HCT116 (cell line): ENCODE data around the gene NFASC. TPM values are rescaled to one million over a fixed set of nuclear protein-coding genes. Genes with fewer than 3 reads are reported as not detected.

Experiments
- ATAC-seq: fragments of 200-7000 bp; cut with Tn5 transposase; 2 replicates; pipeline ENCODE4 v1.9.1; 2020; ENCODE audit warnings: mild to moderate bottlenecking, moderate library complexity
- BruUV-seq: library from RNA; stranded (reverse); fragments of 400-500 nt; replicated peaks from 2 replicates; lab custom pipeline; 2021; lab: Mats Ljungman, UMichigan
- CTCF ChIA-PET: fragments of 300-600 bp; sonication (Branson Sonifier 250); formaldehyde crosslinking; loops from one replicate; lab custom pipeline; 2021; ENCODE audit warnings: antibody characterized with exemption; lab: Charles Lee
- POLR2A ChIA-PET: fragments of 300-600, 350-600 bp; sonication (Branson Sonifier 250); formaldehyde crosslinking; loops from one replicate; lab custom pipeline; 2021; ENCODE audit warnings: antibody characterized with exemption; lab: Charles Lee
- RAD21 ChIA-PET, 2 experiments: fragments of 300-600 bp; sonication (Branson Sonifier 250); formaldehyde crosslinking; loops; one replicate each; lab custom pipeline; 2023; ENCODE audit warnings: low total read pairs in 2 of 2; ENCODE audit not compliant: uncharacterized antibody in 2 of 2, unreplicated experiment in 2 of 2, low non-redundant PET in 1 of 2; lab: Charles Lee
- DNase-seq: peaks from one replicate; pipeline ENCODE4 v3.0.0-alpha.2; 2010; ENCODE audit warnings: low read depth, low spot score
- H2AFZ ChIP-seq: fragments of 200-600 bp; shearing (Covaris generic), sonication (generic); 2 replicates; pipeline ENCODE4 v1.6.1; 2017; ENCODE audit warnings: low read depth, mixed run types, mixed read lengths, antibody characterized with exemption, low read length; ENCODE audit not compliant: poor library complexity, severe bottlenecking
- H3K27ac ChIP-seq: 2 replicates; pipeline ENCODE4 v1.5.1; 2012; ENCODE audit warnings: low read depth, low read length
- H3K27me3 ChIP-seq: fragments of 200-600 bp; sonication (generic); 2 replicates; pipeline ENCODE4 v1.6.1; 2016; ENCODE audit warnings: mixed run types, low read length, mixed read lengths; ENCODE audit not compliant: insufficient read depth
- H3K36me3 ChIP-seq, 2 experiments: fragments of 200-500 bp in 1 of 2; fragments of 200-600 bp in 1 of 2; sonication (Bioruptor generic) in 1 of 2; sonication (generic) in 1 of 2; 2 replicates each; pipeline versions ENCODE4 v1.5.1 to v1.6.1; 2014 to 2016; ENCODE audit warnings: low read length in 2 of 2, inconsistent platforms in 1 of 2, mixed read lengths in 1 of 2, mixed run types in 1 of 2; ENCODE audit not compliant: insufficient read depth in 2 of 2, control insufficient read depth in 1 of 2
- H3K4me1 ChIP-seq, 2 experiments: fragments of 200-600 bp in 1 of 2; sonication (generic) in 1 of 2; 2 replicates each; pipeline versions ENCODE4 v1.5.1 to v1.6.1; 2012 to 2017; ENCODE audit warnings: low read length in 2 of 2, inconsistent platforms in 1 of 2, mild to moderate bottlenecking in 1 of 2, mixed read lengths in 1 of 2, mixed run types in 1 of 2, moderate library complexity in 1 of 2; ENCODE audit not compliant: insufficient read depth in 2 of 2, control insufficient read depth in 1 of 2
- H3K4me2 ChIP-seq: fragments of 200-600 bp; sonication (generic); 2 replicates; pipeline ENCODE4 v1.6.1; 2017; ENCODE audit warnings: mixed run types, low read length, mixed read lengths
- H3K4me3 ChIP-seq, 2 experiments: fragments of 200-600 bp in 1 of 2; sonication (generic) in 1 of 2; replicated peaks in 1 of 2; 2 replicates each; pipeline ENCODE4 v1.5.1; 2011 to 2016; ENCODE audit warnings: low read length in 2 of 2, control low read depth in 1 of 2, low read depth in 1 of 2, mild to moderate bottlenecking in 1 of 2, mixed read lengths in 1 of 2, mixed run types in 1 of 2
- H3K79me2 ChIP-seq: fragments of 200-600 bp; sonication (generic); 2 replicates; pipeline ENCODE4 v1.6.1; 2017; ENCODE audit warnings: mild to moderate bottlenecking, mixed run types, low read length, moderate library complexity, mixed read lengths; ENCODE audit not compliant: insufficient read depth
- H3K9ac ChIP-seq: fragments of 200-600 bp; sonication (generic); 2 replicates; pipeline ENCODE4 v1.6.1; 2016; ENCODE audit warnings: low read length, mixed read lengths
- H3K9me2 ChIP-seq: fragments of 200-600 bp; sonication (generic), shearing (Covaris generic); 2 replicates; pipeline ENCODE4 v1.6.1; 2017; ENCODE audit warnings: mixed run types, mild to moderate bottlenecking, moderate library complexity; ENCODE audit not compliant: insufficient read depth
- H3K9me3 ChIP-seq, 2 experiments: fragments of 200-500 bp in 1 of 2; fragments of 200-600 bp in 1 of 2; sonication (Bioruptor generic) in 1 of 2; sonication (generic) in 1 of 2; 2 replicates each; pipeline ENCODE4 v1.6.1; 2014 to 2017; ENCODE audit warnings: low read length in 2 of 2, mixed read lengths in 2 of 2, inconsistent platforms in 1 of 2, low read depth in 1 of 2, mild to moderate bottlenecking in 1 of 2, mixed run types in 1 of 2, moderate library complexity in 1 of 2; ENCODE audit not compliant: control insufficient read depth in 1 of 2, insufficient read depth in 1 of 2
- H4K20me1 ChIP-seq: fragments of 200-600 bp; sonication (generic), shearing (Covaris generic); 2 replicates; pipeline ENCODE4 v1.6.1; 2017; ENCODE audit warnings: mixed run types, mild to moderate bottlenecking, moderate library complexity; ENCODE audit not compliant: insufficient read depth
- CTCF ChIP-seq, 3 experiments: fragments of 200-600 bp in 1 of 3; sonication (generic) in 1 of 3; IDR thresholded peaks in 2 of 3; conservative IDR thresholded peaks in 1 of 3; 2 replicates each; pipeline ENCODE4 v1.5.1; 2012 to 2017; ENCODE audit warnings: low read depth in 2 of 3, low read length in 2 of 3, antibody characterized with exemption in 1 of 3, borderline replicate concordance in 1 of 3, control low read depth in 1 of 3, mild to moderate bottlenecking in 1 of 3, mixed read lengths in 1 of 3, mixed run types in 1 of 3, moderate library complexity in 1 of 3; ENCODE audit not compliant: insufficient read depth in 1 of 3
- EZH2phosphoT487 ChIP-seq: fragments of 200-600 bp; IDR thresholded peaks from 2 replicates; pipeline ENCODE4 v1.6.1; 2018; ENCODE audit warnings: antibody characterized with exemption, borderline replicate concordance
- JUND ChIP-seq: IDR thresholded peaks from 2 replicates; pipeline ENCODE4 v1.6.1; 2012
- POLR2A ChIP-seq: IDR thresholded peaks from 2 replicates; pipeline ENCODE4 v1.7.0; 2011; ENCODE audit warnings: borderline replicate concordance; ENCODE audit not compliant: insufficient read depth, insufficient read length; ENCODE audit errors: extremely low read depth
- intact Hi-C: fragments of 100-400 bp; cut with micrococcal nuclease; formaldehyde crosslinking; loops from 2 replicates; pipeline ENCODE4 v1.10.0; 2022
- total RNA-seq: library from RNA; stranded (reverse); gene quantifications from one replicate; pipeline ENCODE4 v1.2.1, GENCODE V29; 2021; ENCODE audit not compliant: unreplicated experiment

The NFASC gene
- total RNA-seq, 1 experiment from 2014 or later = 0.57 TPM

- peak overlapping the region in 1 of 2 experiments; percentile 24; a peak in 2 of 4 replicates for H3K4me3 ChIP-seq
- BruUV-seq = no TSS peak
- no peaks in the 10 kb centered on the region for H3K36me3 ChIP-seq
- no peak for TF ChIP-seq POLR2A
- ATAC-seq (peak; percentile 88), DNase-seq (no peak)
- no peak overlapping the region for H3K9ac ChIP-seq
- ChIA-PET CTCF (interaction anchor here (1.3 to 1.9 kb wide), 2 partner anchors 113 to 114 kb away, joined by 4 to 5 read pairs; no protein-coding TSS in a partner anchor), RAD21 (no interaction called here), POLR2A (no interaction called here)
- H3K9me2 ChIP-seq = no peaks in the 10 kb centered on the region
- no peaks in the 10 kb centered on the region for H4K20me1 ChIP-seq
- intact Hi-C loops = no loop called here
- H3K9me3 ChIP-seq = no peaks in the 10 kb centered on the region
- peaks cover 23% of the 10 kb centered on the region for H3K27me3 ChIP-seq
- peak overlapping the region; percentile 35 for H3K4me2 ChIP-seq
- peaks cover 2 to 3% of the 10 kb centered on the region in 2 experiments; a peak in 2 of 4 replicates for H3K4me1 ChIP-seq
- no peak overlapping the region for H3K27ac ChIP-seq
- no peaks in the 10 kb centered on the region for H3K79me2 ChIP-seq
- H2AFZ ChIP-seq = no peak overlapping the region
These were observed 42.3 kb upstream of the NFASC start for GRCh38 chr1:204828352-204828850.

GRCh38 chr1:204829133-204829825, 41.4 kb upstream of the NFASC start:
- ChIA-PET RAD21 (no interaction called here), POLR2A (no interaction called here), CTCF (no interaction called here)
- Histone ChIP-seq H3K4me2 (peak overlapping the region; percentile 35; the same call in 1 of the 2 replicates), H3K4me1 (peaks cover 2 to 3% of the 10 kb centered on the region in 2 experiments; a peak in 2 of 4 replicates), H3K4me3 (no peak overlapping the region), H3K36me3 (no peaks in the 10 kb centered on the region), H3K9me2 (no peaks in the 10 kb centered on the region), H3K9ac (no peak overlapping the region), H3K9me3 (no peaks in the 10 kb centered on the region), H4K20me1 (no peaks in the 10 kb centered on the region), H3K27me3 (peaks cover 24% of the 10 kb centered on the region), H2AFZ (no peak overlapping the region), H3K27ac (no peak overlapping the region), H3K79me2 (no peaks in the 10 kb centered on the region)
- BruUV-seq = no TSS peak
- ATAC-seq (no peak), DNase-seq (no peak)
- intact Hi-C loops = no loop called here
- TF ChIP-seq EZH2phosphoT487 (no peak), CTCF (IDR thresholded peaks at IDR 0.05 in 2 of 3, conservative IDR thresholded peaks at IDR 0.05 in 1 of 3; ENCODE audit: borderline replicate concordance in 1 of 3, insufficient read depth in 1 of 3, low read depth in 2 of 3, low read length in 2 of 3) (no peak), JUND (no peak)
